Measurements from ENCODE around the gene MAPK14.

- TF ChIP-seq, protein P1, sequence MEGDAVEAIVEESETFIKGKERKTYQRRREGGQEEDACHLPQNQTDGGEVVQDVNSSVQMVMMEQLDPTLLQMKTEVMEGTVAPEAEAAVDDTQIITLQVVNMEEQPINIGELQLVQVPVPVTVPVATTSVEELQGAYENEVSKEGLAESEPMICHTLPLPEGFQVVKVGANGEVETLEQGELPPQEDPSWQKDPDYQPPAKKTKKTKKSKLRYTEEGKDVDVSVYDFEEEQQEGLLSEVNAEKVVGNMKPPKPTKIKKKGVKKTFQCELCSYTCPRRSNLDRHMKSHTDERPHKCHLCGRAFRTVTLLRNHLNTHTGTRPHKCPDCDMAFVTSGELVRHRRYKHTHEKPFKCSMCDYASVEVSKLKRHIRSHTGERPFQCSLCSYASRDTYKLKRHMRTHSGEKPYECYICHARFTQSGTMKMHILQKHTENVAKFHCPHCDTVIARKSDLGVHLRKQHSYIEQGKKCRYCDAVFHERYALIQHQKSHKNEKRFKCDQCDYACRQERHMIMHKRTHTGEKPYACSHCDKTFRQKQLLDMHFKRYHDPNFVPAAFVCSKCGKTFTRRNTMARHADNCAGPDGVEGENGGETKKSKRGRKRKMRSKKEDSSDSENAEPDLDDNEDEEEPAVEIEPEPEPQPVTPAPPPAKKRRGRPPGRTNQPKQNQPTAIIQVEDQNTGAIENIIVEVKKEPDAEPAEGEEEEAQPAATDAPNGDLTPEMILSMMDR (IDR thresholded peaks at IDR 0.05): no peak
- no peak for TF ChIP-seq POLR2A (IDR thresholded peaks at IDR 0.05)
Observed at GRCh38 chr6:36034441-36034840, 6.8 kb downstream of the MAPK14 start.
